Prostate gland (tissue), 2 donors: ENCODE measurements around the gene CRKL. TPM values are rescaled to one million over a fixed set of nuclear protein-coding genes. Genes with fewer than 3 reads are reported as not detected.

Experiments
- DNase-seq: peaks from one replicate; pipeline ENCODE4 v3.0.0-alpha.2; 2019; ENCODE audit warnings: low spot score
- H3K27ac ChIP-seq, 2 donors: fragments of 200-600 bp; sonication (generic); 2 replicates each; pipeline ENCODE4 v1.5.1; 2017 to 2019
- H3K27me3 ChIP-seq: fragments of 200-600 bp; sonication (generic); replicated peaks from 2 replicates; pipeline ENCODE4 v1.5.1; 2019; ENCODE audit not compliant: insufficient read depth
- H3K36me3 ChIP-seq, 2 donors: fragments of 200-600 bp; sonication (generic); 1 replicate in 1 of 2; 2 replicates in 1 of 2; pipeline versions ENCODE4 v1.5.1 to v1.8.1; 2017 to 2019
- H3K4me1 ChIP-seq: fragments of 200-600 bp; sonication (generic); replicated peaks from 2 replicates; pipeline ENCODE4 v1.5.1; 2019
- H3K4me3 ChIP-seq, 2 donors: fragments of 200-600 bp; sonication (generic); 2 replicates each; pipeline ENCODE4 v1.5.1; 2017 to 2019
- H3K9me3 ChIP-seq: fragments of 200-600 bp; sonication (generic); 2 replicates; pipeline ENCODE4 v1.5.1; 2017
- CTCF ChIP-seq, 4 experiments: fragments of 200-600 bp in 2 of 4; fragments of 450-650 bp in 2 of 4; sonication (generic) in 2 of 4; IDR thresholded peaks; 1 replicate in 3 of 4; 2 replicates in 1 of 4; pipeline ENCODE4 v1.5.1; 2016 to 2019; ENCODE audit warnings: antibody characterized with exemption in 4 of 4, mild to moderate bottlenecking in 2 of 4, moderate library complexity in 2 of 4
- POLR2A ChIP-seq: fragments of 450-650 bp; IDR thresholded peaks from one replicate; pipeline ENCODE4 v1.6.1; 2016; ENCODE audit warnings: antibody characterized with exemption, mild to moderate bottlenecking
- POLR2AphosphoS5 ChIP-seq: sonication (generic); formaldehyde crosslinking; IDR thresholded peaks from one replicate; pipeline ENCODE4 v1.6.1; 2017; ENCODE audit warnings: antibody characterized with exemption
- WGBS: methylation state at CpG from one replicate; pipeline ENCODE4 v1.1.5; 2018; 5-methylcytosine and 5-hydroxymethylcytosine counted together
- intact Hi-C: fragments of 100-400 bp; cut with DNase I; formaldehyde crosslinking; loops from one replicate; pipeline ENCODE4 v1.14.2; 2022
- total RNA-seq, 2 donors: library from RNA; depleted of rRNA; stranded (reverse); fragments of >200 nt; gene quantifications; one replicate each; pipeline ENCODE4 v1.1.0, GENCODE V29; 2016

CRKL gene
- total RNA-seq, 2 donors from 2014 or later: 41.6 to 72.0 TPM

DNA sequence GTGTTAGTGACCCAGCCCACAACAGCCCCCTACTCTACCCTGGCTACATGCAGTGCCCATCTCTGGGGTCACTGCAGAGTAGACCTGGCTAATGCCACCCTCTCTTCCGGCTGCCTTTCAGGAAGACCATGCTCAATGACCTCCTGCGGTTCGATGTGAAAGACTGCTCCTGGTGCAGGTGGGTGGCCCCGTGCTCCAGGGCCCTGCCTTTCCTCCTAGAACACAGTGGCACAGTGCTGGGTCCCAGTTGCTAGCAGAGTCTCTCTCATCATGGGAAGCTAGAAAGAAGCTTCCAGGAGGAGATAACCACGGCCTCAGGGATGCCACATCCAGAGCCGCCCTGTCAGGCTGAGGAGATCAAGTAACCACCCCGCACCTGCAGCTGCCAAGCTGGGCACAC, 68.5 kb downstream of the CRKL start:
- Histone ChIP-seq H3K9me3 (no peaks in the 10 kb centered on the region), H3K36me3 (no peaks in the 10 kb centered on the region), H3K4me3 (no peak overlapping the region), H3K4me1 (peaks cover 13% of the 10 kb centered on the region), H3K27me3 (no peaks in the 10 kb centered on the region), H3K27ac (no peak overlapping the region)
- no peak for TF ChIP-seq POLR2AphosphoS5
- TF ChIP-seq CTCF (IDR thresholded peaks at IDR 0.05): no peak
- TF ChIP-seq POLR2A: no peak
- intact Hi-C loops: no loop called here
- DNase-seq: no peak
- 94% methylated on average over 7 of the region's 7 CpGs for WGBS

- H3K4me3 ChIP-seq: no peak overlapping the region
- no peak overlapping the region for H3K27ac ChIP-seq
- DNase-seq: no peak
- intact Hi-C loops: no loop called here
- TF ChIP-seq POLR2A (no peak), CTCF (IDR thresholded peaks at IDR 0.05) (no peak), POLR2AphosphoS5 (no peak)
- no peaks in the 10 kb centered on the region for H3K9me3 ChIP-seq
- H3K4me1 ChIP-seq: peaks cover 8% of the 10 kb centered on the region
- WGBS: 95% methylated on average over 1 of the region's 1 CpG
- no peaks in the 10 kb centered on the region for H3K36me3 ChIP-seq
- H3K27me3 ChIP-seq: no peaks in the 10 kb centered on the region
Measured at GRCh38 chr22:20986365-20986764, 69.2 kb downstream of the CRKL start.

GRCh38 chr22:20987375-20987774, 70.2 kb downstream of the CRKL start:
- Histone ChIP-seq H3K4me3 (no peak overlapping the region), H3K4me1 (peaks cover 5% of the 10 kb centered on the region), H3K27ac (no peak overlapping the region), H3K9me3 (no peaks in the 10 kb centered on the region), H3K36me3 (peaks cover 0 to 7% of the 10 kb centered on the region in 2 donors), H3K27me3 (no peaks in the 10 kb centered on the region)
- DNase-seq: no peak
- WGBS: 87% methylated on average over 14 of the region's 14 CpGs
- intact Hi-C loops: no loop called here
- TF ChIP-seq POLR2AphosphoS5 (no peak), CTCF (IDR thresholded peaks at IDR 0.05) (no peak), POLR2A (no peak)

DNA sequence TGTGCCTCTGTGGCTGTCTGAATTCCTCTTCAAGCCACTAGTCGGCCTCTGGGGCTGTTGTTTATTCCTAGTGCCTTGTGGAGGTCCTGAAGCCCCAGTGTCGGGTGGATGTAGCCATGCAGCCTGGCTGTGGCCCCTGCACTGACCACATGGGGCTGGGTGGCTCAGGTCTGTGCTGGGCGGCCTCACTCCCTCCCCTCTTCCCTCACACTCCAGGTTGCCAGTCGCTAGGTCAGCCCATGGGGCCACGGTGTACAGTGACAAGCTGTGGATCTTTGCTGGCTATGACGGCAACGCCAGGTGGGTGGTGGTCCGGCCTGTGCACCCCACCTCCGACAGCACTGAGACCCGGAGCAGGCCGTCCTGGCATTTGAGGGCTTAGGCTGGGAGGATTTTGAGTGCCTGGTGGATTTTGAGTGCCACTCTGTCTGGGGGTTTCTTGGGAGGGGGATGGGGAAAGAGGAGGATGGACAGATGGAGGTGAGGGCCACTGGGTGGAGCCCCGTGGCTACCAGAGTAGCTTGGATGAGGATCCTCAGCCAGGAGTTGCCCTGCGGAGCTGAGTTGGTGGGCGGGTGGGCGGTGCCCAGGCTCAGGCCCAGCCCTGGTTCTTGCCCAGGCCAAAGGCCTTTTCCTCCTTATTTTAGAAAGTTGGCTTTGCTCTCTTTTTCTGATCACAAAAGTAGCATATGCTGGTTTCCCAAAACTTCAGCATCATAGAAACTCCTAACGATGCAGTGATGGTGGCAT, 71.5 kb downstream of the CRKL start:
- H3K9me3 ChIP-seq: no peaks in the 10 kb centered on the region
- H3K36me3 ChIP-seq: peaks cover 0 to 11% of the 10 kb centered on the region in 2 donors
- H3K4me1 ChIP-seq: no peaks in the 10 kb centered on the region
- no peak overlapping the region for H3K27ac ChIP-seq
- WGBS: 87% methylated on average over 15 of the region's 16 CpGs
- H3K27me3 ChIP-seq: no peaks in the 10 kb centered on the region
- intact Hi-C loops: no loop called here
- H3K4me3 ChIP-seq: no peak overlapping the region
- TF ChIP-seq POLR2AphosphoS5: no peak
- TF ChIP-seq CTCF (IDR thresholded peaks at IDR 0.05): no peak
- TF ChIP-seq POLR2A: no peak
- no peak for DNase-seq
